Measurements from ENCODE around the gene ZNF205. TPM values are rescaled to one million over a fixed set of nuclear protein-coding genes. Genes with fewer than 3 reads are reported as not detected.

Gene ZNF205
- total and polyA plus RNA-seq, 7 donors: 1.8 to 5.4 (median 1.9) TPM

- H3K27me3 ChIP-seq (ENCODE audit: insufficient read depth in 3 of 3, low read length in 2 of 3): peaks cover 0 to 2% (median 0%) of the 10 kb centered on the region in 3 donors
- peak within 1 kb of the TSS; percentile 52 for H3K4me3 ChIP-seq
- H3K4me1 ChIP-seq: peaks cover 8% of the 10 kb centered on the region
- no peaks in the 10 kb centered on the region for H3K36me3 ChIP-seq (ENCODE audit: insufficient read depth in 1 of 2, low read depth in 1 of 2)
- 44 to 59% (median 46%) methylated on average over 21 of the region's 21 CpGs for WGBS, 3 donors
- H3K27ac ChIP-seq: no peak within 1 kb of the TSS
- intact Hi-C loops (cut with DNase I): loop anchor here (5.0 kb wide), 1 partner anchor 36 kb away; no protein-coding TSS in a partner anchor
- ATAC-seq (no peak), DNase-seq (peak in 1 of 2 donors; percentile 48)
- no peak for TF ChIP-seq CTCF (IDR thresholded peaks at IDR 0.05)
- H3K9me3 ChIP-seq: no peaks in the 10 kb centered on the region
Observed at GRCh38 chr16:3098459-3099394, 13.7 kb upstream of the ZNF205 start, which contains the start of gene ZSCAN10. TSS of gene ZSCAN10 (minus strand) at chr16:3099294. CDS start at chr16:3092937, 6,357 bp downstream.

DNA sequence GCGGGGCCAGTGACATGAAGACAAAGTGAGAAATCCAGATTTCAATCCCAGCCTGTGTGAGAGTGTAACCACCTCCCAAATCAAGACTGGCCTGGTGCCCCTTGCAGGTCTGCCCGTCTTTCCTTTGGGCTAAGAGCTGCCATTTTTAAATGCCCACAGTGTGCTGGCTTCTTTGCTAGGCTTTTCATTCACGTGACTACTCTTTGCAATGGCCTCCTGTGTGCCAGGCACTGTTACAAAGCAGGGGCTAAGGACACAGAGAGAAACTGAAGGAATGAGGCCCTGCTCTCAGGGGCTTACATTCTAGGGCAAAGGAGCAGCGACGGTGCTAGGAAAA, 13.0 kb upstream of the ZNF205 start:
- H3K27ac ChIP-seq: no peak overlapping the region
- H3K36me3 ChIP-seq (ENCODE audit: insufficient read depth in 1 of 2, low read depth in 1 of 2): no peaks in the 10 kb centered on the region
- no peak for DNase-seq
- peaks cover 0 to 2% (median 0%) of the 10 kb centered on the region in 3 donors for H3K27me3 ChIP-seq (ENCODE audit: insufficient read depth in 3 of 3, low read length in 2 of 3)
- intact Hi-C loops (cut with DNase I): loop anchor here (5.0 kb wide), 1 partner anchor 37 kb away; no protein-coding TSS in a partner anchor
- peak in 1 of 4 donors; percentile 3 for ATAC-seq
- WGBS, 3 donors: 59 to 71% (median 69%) methylated on average over 5 of the region's 5 CpGs
- H3K4me1 ChIP-seq: peaks cover 8% of the 10 kb centered on the region
- no peak for TF ChIP-seq CTCF (IDR thresholded peaks at IDR 0.05)
- peak overlapping the region; percentile 52 for H3K4me3 ChIP-seq
- no peaks in the 10 kb centered on the region for H3K9me3 ChIP-seq

GRCh38 chr16:3099732-3100499, 12.5 kb upstream of the ZNF205 start:
- no peaks in the 10 kb centered on the region for H3K9me3 ChIP-seq
- DNase-seq: peak; percentile 93 to 94
- WGBS, 3 donors: 4% methylated on average over 36 to 39 of the region's 39 CpGs
- H3K36me3 ChIP-seq (ENCODE audit: insufficient read depth in 1 of 2, low read depth in 1 of 2): no peaks in the 10 kb centered on the region
- H3K27me3 ChIP-seq (ENCODE audit: insufficient read depth in 3 of 3, low read length in 2 of 3): peaks cover 0 to 2% (median 0%) of the 10 kb centered on the region in 3 donors
- peak overlapping the region; percentile 52 for H3K4me3 ChIP-seq
- TF ChIP-seq CTCF (IDR thresholded peaks at IDR 0.05): no peak
- H3K4me1 ChIP-seq: peaks cover 8% of the 10 kb centered on the region
- peak; percentile 91 to 96 (median 95) for ATAC-seq
- no peak overlapping the region for H3K27ac ChIP-seq
- intact Hi-C loops (cut with DNase I): loop anchor here (5.0 kb wide), 1 partner anchor 38 kb away; no protein-coding TSS in a partner anchor

GRCh38 chr16:3101018-3101840, 11.2 kb upstream of the ZNF205 start:
- Histone ChIP-seq H3K9me3 (no peaks in the 10 kb centered on the region), H3K4me1 (peaks cover 15% of the 10 kb centered on the region), H3K4me3 (peak overlapping the region; percentile 22), H3K36me3 (ENCODE audit: insufficient read depth in 1 of 2, low read depth in 1 of 2) (no peaks in the 10 kb centered on the region), H3K27ac (peak overlapping the region; percentile 46), H3K27me3 (ENCODE audit: insufficient read depth in 3 of 3, low read length in 2 of 3) (peaks cover 0 to 2% (median 0%) of the 10 kb centered on the region in 3 donors)
- 52 to 61% (median 56%) methylated on average over 27 to 29 of the region's 29 CpGs for WGBS, 3 donors
- DNase-seq: peak in 1 of 2 donors; percentile 30
- intact Hi-C loops (cut with DNase I): no loop called here
- peak; percentile 34 for TF ChIP-seq CTCF (IDR thresholded peaks at IDR 0.05)
- ATAC-seq: no peak

Measured in psoas muscle (tissue), 8 donors.